ENCODE data around the gene TMEM92.

- no peak for TF ChIP-seq TAF1 (IDR thresholded peaks at IDR 0.05; ENCODE audit: low read depth, low read length)
- no peak for TF ChIP-seq POLR2A (IDR thresholded peaks at IDR 0.05; ENCODE audit: low read depth, low read length)
- TF ChIP-seq POLR2AphosphoS5 (IDR thresholded peaks at IDR 0.05; ENCODE audit: low read depth, low read length) = no peak
- no peak for TF ChIP-seq SPI1 (IDR thresholded peaks at IDR 0.05; ENCODE audit: low read depth, low read length)
- TF ChIP-seq PAX5 (IDR thresholded peaks at IDR 0.05; ENCODE audit: insufficient read depth, low read length, severe bottlenecking) = no peak
These were observed 9.1 kb upstream of the TMEM92 start for GRCh38 chr17:50265212-50265611.
